Spleen (tissue), 11 donors: ENCODE data around the gene SLC39A3. TPM values are rescaled to one million over a fixed set of nuclear protein-coding genes. Genes with fewer than 3 reads are reported as not detected.

Source experiments
- DNase-seq: peaks from one replicate; pipeline ENCODE4 v3.0.0-alpha.2; 2020
- H3K27ac ChIP-seq, 8 donors: fragments of 200-600 bp; sonication (generic) in 7 of 8; 1 replicate in 4 of 8; 2 replicates in 4 of 8; pipeline versions ENCODE4 v1.5.0 to v1.8.0; 2016 to 2021; ENCODE audit warnings: inconsistent platforms in 4 of 8, mild to moderate bottlenecking in 4 of 8, moderate library complexity in 1 of 8
- H3K27me3 ChIP-seq, 7 donors: fragments of 200-600 bp; sonication (generic) in 6 of 7; replicated peaks in 1 of 7; 1 replicate in 4 of 7; 2 replicates in 3 of 7; pipeline versions ENCODE4 v1.5.0 to v1.8.0; 2016 to 2021; ENCODE audit warnings: inconsistent platforms in 3 of 7, mild to moderate bottlenecking in 1 of 7
- H3K36me3 ChIP-seq, 6 donors: fragments of 200-600 bp; sonication (generic) in 5 of 6; 1 replicate in 4 of 6; 2 replicates in 2 of 6; pipeline versions ENCODE4 v1.5.0 to v1.8.0; 2016 to 2021; ENCODE audit warnings: inconsistent platforms in 2 of 6
- H3K4me1 ChIP-seq, 6 donors: fragments of 200-600 bp; sonication (generic) in 5 of 6; 1 replicate in 3 of 6; 2 replicates in 3 of 6; pipeline versions ENCODE4 v1.5.0 to v1.8.0; 2016 to 2021; ENCODE audit warnings: inconsistent platforms in 3 of 6
- H3K4me3 ChIP-seq, 8 donors: fragments of 200-600 bp; sonication (generic) in 7 of 8; 1 replicate in 4 of 8; 2 replicates in 4 of 8; pipeline versions ENCODE4 v1.5.0 to v1.8.0; 2016 to 2021; ENCODE audit warnings: inconsistent platforms in 4 of 8, mild to moderate bottlenecking in 4 of 8, moderate library complexity in 2 of 8
- H3K9me3 ChIP-seq, 8 donors: fragments of 200-600 bp; sonication (generic) in 7 of 8; 1 replicate in 4 of 8; 2 replicates in 4 of 8; pipeline versions ENCODE4 v1.5.0 to v1.8.0; 2016 to 2021; ENCODE audit warnings: inconsistent platforms in 4 of 8
- POLR2A ChIP-seq, 3 donors: fragments of 450-650 bp; IDR thresholded peaks; one replicate each; pipeline ENCODE4 v1.5.1; 2017; ENCODE audit warnings: antibody characterized with exemption in 3 of 3, mild to moderate bottlenecking in 1 of 3
- POLR2AphosphoS5 ChIP-seq, 3 donors: sonication (generic); formaldehyde crosslinking; IDR thresholded peaks; one replicate each; pipeline ENCODE4 v1.5.1; 2017; ENCODE audit warnings: antibody characterized with exemption in 3 of 3
- WGBS, 5 donors: extraction: QIAGEN DNeasy Blood & Tissue Kit in 3 of 5; methylation state at CpG; one replicate each; pipeline versions ENCODE4 v1.1.5 to v1.1.7; 2013 to 2018; 5-methylcytosine and 5-hydroxymethylcytosine counted together
- intact Hi-C: fragments of 100-400 bp; cut with DNase I; formaldehyde crosslinking; loops from one replicate; pipeline ENCODE4 v1.15.0; 2023; ENCODE audit warnings: low total_unique reads
- polyA plus RNA-seq, 3 donors: library from polyadenylated mRNA; stranded (reverse); fragments of 200-250 nt; gene quantifications; one replicate each; pipeline ENCODE4 v1.2.1, GENCODE V29; 2013
- total RNA-seq, 7 donors: library from RNA; depleted of rRNA in 3 of 7; stranded (reverse); fragments of >200 nt in 3 of 7; fragmentation: NEBNext Ultra II Directional in 4 of 7; extraction: Animal tissue kit (Norgen Biotek cat#: 25700) in 4 of 7; gene quantifications; one replicate each; pipeline versions ENCODE4 v1.1.0 to v1.2.1, GENCODE V29; 2016 to 2021
- TF ChIP-seq, protein P1 (sequence below), 11 experiments: fragments of 200-600 bp in 7 of 11; fragments of 450-650 bp in 4 of 11; sonication (generic) in 4 of 11; IDR thresholded peaks in 8 of 11; conservative IDR thresholded peaks in 3 of 11; 1 replicate in 7 of 11; 2 replicates in 4 of 11; pipeline versions ENCODE4 v1.4.0 to v1.8.0; 2016 to 2021; ENCODE audit warnings: antibody characterized with exemption in 11 of 11, inconsistent platforms in 4 of 11, mild to moderate bottlenecking in 1 of 11
- donor health status: healthy with polysubstance abuse.
- donor health status: DM: no; HTN: no; CAD: no; lungs with moderate emphysema.
- donor health status: DM: no; HTN: no; CAD: no.
- donor health status: Bipolar disorder and iron deficiency.
- donor health status: healthy.
- donor health status: DM: no; HTN: no; CAD: no.
- donor health status: DM: yes; HTN: yes; CAD: no.

SLC39A3 gene
- total and polyA plus RNA-seq, 10 donors = 19.1 to 42.6 (median 27.4) TPM

DNA sequence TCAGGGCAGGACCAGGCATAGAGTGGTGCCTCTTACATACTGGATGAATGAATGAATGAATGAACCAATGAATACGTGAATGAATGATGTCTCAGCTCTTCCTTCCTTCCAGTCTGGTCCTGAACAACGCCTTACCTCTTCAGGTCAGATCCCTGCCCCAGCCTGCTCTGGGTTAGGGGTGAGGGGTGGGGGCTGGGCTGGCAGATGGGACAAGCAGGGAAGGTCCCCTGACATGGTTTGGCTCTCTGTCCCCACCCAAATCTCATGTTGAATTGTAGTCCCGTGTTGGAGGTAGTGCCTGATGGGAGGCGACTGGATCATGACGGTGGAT, 28.0 kb downstream of the SLC39A3 start:
- Histone ChIP-seq H3K36me3 (no peaks in the 10 kb centered on the region), H3K4me3 (no peak overlapping the region), H3K4me1 (peaks cover 0 to 25% (median 10%) of the 10 kb centered on the region in 6 donors), H3K27me3 (peaks cover 0 to 4% (median 0%) of the 10 kb centered on the region in 7 donors), H3K27ac (peak overlapping the region in 1 of 8 donors; percentile 84), H3K9me3 (peaks cover 0 to 18% (median 12%) of the 10 kb centered on the region in 8 donors)
- 77 to 89% (median 82%) methylated on average over 4 to 5 of the region's 5 CpGs for WGBS, 5 donors
- TF ChIP-seq, protein P1, sequence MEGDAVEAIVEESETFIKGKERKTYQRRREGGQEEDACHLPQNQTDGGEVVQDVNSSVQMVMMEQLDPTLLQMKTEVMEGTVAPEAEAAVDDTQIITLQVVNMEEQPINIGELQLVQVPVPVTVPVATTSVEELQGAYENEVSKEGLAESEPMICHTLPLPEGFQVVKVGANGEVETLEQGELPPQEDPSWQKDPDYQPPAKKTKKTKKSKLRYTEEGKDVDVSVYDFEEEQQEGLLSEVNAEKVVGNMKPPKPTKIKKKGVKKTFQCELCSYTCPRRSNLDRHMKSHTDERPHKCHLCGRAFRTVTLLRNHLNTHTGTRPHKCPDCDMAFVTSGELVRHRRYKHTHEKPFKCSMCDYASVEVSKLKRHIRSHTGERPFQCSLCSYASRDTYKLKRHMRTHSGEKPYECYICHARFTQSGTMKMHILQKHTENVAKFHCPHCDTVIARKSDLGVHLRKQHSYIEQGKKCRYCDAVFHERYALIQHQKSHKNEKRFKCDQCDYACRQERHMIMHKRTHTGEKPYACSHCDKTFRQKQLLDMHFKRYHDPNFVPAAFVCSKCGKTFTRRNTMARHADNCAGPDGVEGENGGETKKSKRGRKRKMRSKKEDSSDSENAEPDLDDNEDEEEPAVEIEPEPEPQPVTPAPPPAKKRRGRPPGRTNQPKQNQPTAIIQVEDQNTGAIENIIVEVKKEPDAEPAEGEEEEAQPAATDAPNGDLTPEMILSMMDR (IDR thresholded peaks at IDR 0.05 in 8 of 11, conservative IDR thresholded peaks at IDR 0.05 in 3 of 11) = no peak
- TF ChIP-seq POLR2A (IDR thresholded peaks at IDR 0.05) (no peak), POLR2AphosphoS5 (IDR thresholded peaks at IDR 0.05) (no peak)
- intact Hi-C loops = no loop called here
- no peak for DNase-seq

DNA sequence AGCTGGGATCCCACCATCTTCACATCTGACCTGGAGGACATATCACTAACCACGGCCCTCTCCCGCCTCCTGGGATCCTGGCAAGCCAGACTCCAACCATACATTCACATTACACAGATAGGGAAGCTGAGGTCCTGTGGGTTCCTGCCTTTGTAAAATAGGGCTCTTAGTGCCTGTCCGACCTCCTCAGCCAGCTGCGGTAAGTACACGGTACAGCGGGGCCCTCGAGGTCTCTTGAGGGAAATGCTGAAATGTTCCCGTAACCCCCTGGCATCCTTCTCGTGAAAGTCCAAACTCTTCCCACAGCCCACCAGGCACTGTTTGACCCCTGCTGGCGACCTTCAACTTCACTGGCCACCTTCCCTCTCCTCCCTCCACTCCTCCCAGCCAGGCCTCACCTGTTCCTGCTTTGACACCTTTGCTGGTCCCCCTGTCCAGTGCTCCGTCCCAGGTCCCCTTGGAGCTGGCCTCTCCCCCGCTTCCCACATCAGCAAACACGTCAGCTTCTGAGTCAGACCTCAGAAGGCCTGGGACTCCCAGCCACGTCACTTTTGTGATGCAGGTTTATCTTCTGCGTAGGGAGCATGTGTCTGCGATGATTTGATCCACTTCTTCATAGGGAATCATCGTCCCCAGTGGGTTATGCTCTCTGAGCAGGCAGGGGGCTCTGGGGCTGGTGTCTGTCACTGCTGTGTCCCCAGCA, 28.5 kb downstream of the SLC39A3 start:
- intact Hi-C loops = no loop called here
- Histone ChIP-seq H3K9me3 (peaks cover 0 to 18% (median 12%) of the 10 kb centered on the region in 8 donors), H3K4me1 (peaks cover 0 to 25% (median 10%) of the 10 kb centered on the region in 6 donors), H3K27ac (peak overlapping the region in 7 of 8 donors; percentile 41 to 84 (median 71)), H3K27me3 (peaks cover 0 to 3% (median 0%) of the 10 kb centered on the region in 7 donors), H3K36me3 (no peaks in the 10 kb centered on the region), H3K4me3 (peak overlapping the region in 1 of 8 donors; percentile 13)
- 52 to 64% (median 59%) methylated on average over 17 of the region's 17 CpGs for WGBS, 5 donors
- no peak for TF ChIP-seq POLR2A (IDR thresholded peaks at IDR 0.05)
- TF ChIP-seq POLR2AphosphoS5 (IDR thresholded peaks at IDR 0.05) = no peak
- TF ChIP-seq, protein P1 (IDR thresholded peaks at IDR 0.05 in 8 of 11, conservative IDR thresholded peaks at IDR 0.05 in 3 of 11) = no peak
- peak; percentile 77 for DNase-seq

DNA sequence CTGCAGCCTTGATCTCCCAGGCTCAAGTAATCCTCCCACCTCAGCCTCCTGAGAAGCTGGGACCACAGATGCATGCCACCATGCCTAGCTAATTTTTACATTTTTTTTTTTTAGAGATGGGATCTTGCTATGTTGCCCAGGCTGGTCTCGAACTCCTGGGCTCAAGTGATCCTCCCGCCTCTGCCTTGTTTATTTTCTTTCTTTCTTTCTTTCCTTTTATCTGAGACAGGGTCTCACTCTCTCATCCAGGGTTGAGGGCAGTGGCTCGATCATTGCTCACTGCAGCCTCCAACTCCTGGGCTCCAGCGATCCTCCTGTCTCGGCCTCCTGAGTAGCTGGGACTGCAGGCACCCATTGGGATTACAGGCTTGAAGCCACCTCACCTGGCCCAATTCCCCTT, 33.6 kb downstream of the SLC39A3 start:
- H3K27me3 ChIP-seq = no peaks in the 10 kb centered on the region
- no peak overlapping the region for H3K4me3 ChIP-seq
- no peaks in the 10 kb centered on the region for H3K9me3 ChIP-seq
- peaks cover 0 to 41% (median 15%) of the 10 kb centered on the region in 6 donors for H3K4me1 ChIP-seq
- TF ChIP-seq POLR2A (IDR thresholded peaks at IDR 0.05) (no peak), POLR2AphosphoS5 (IDR thresholded peaks at IDR 0.05) (no peak)
- TF ChIP-seq, protein P1 (IDR thresholded peaks at IDR 0.05 in 8 of 11, conservative IDR thresholded peaks at IDR 0.05 in 3 of 11) = no peak
- WGBS, 5 donors = 93 to 100% (median 96%) methylated on average over 5 of the region's 5 CpGs
- no peak for DNase-seq
- no peak overlapping the region for H3K27ac ChIP-seq
- intact Hi-C loops = no loop called here
- no peaks in the 10 kb centered on the region for H3K36me3 ChIP-seq

DNA sequence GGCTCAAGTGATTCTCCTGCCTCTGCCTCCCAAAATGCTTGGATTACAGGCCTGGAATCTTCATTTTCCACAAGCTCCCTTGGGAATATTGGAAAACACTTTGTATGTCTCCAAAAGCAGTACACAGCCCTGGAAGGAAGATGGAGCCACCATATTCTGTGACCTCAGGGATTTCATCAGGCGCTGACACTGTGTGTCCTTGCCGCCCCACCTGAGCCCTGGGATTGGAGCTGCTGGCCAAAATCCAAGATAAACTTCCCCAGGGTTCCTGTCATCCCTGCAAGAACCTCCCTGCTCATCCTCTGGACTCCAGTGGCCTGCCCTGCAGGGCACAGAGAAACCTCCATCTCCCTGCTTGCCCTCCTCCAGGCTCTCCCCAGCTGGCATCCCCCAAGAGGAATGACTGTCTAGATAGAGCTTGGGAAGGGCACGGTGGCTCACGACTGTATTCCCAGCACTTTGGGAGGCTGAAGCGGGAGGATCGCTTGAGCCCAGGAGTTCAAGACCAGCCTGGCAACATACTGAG, 36.1 kb downstream of the SLC39A3 start:
- Histone ChIP-seq H3K27me3 (no peaks in the 10 kb centered on the region), H3K36me3 (no peaks in the 10 kb centered on the region), H3K4me1 (peaks cover 0 to 48% (median 30%) of the 10 kb centered on the region in 6 donors), H3K27ac (no peak overlapping the region), H3K4me3 (no peak overlapping the region), H3K9me3 (no peaks in the 10 kb centered on the region)
- TF ChIP-seq POLR2AphosphoS5 (IDR thresholded peaks at IDR 0.05) = no peak
- TF ChIP-seq POLR2A (IDR thresholded peaks at IDR 0.05) = no peak
- TF ChIP-seq, protein P1 (IDR thresholded peaks at IDR 0.05 in 8 of 11, conservative IDR thresholded peaks at IDR 0.05 in 3 of 11) = no peak
- intact Hi-C loops = no loop called here
- 88 to 91% (median 90%) methylated on average over 5 to 6 of the region's 6 CpGs for WGBS, 5 donors
- DNase-seq = no peak
